Measurements from ENCODE around the gene TAF6. TPM values are rescaled to one million over a fixed set of nuclear protein-coding genes. Genes with fewer than 3 reads are reported as not detected.

The TAF6 gene
- total and polyA plus RNA-seq, 9 of the 15 experiments (the other 6 are each of a cell fraction or from before 2014, with no cell fraction given): 0.78 to 78.7 (median 21.3) TPM

DNA sequence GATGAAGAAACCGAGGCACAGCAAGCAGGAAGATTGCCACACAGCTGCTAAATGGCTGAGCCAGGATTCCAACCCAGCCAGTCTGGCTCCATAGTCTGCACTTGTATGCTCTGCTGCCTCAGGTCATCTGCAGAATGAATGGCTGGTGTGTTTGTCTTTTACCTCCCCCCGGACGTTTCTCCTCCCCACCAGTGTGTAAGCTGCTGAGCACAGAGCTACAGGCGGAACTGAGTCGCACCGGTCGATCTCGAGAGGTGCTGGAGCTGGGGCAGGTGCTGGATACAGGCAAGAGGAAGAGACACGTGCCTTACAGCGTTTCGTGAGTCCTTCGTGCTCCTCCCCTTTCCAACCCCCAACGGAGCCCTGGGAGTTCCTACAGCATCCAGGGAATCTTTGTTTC is 2.9 kb upstream of the TAF6 start:
- CTCF ChIA-PET (ENCODE audit: low intra/inter-chr PET ratio): no interaction called here
- Histone ChIP-seq H3K79me2 (ENCODE audit: control insufficient read depth, insufficient read depth, low read length) (peaks cover 36% of the 10 kb centered on the region), H3K4me3 (no peak overlapping the region), H3K9me3 (replicated peaks; ENCODE audit: control insufficient read depth, insufficient read depth, low read depth, low read length) (no peaks in the 10 kb centered on the region), H2AFZ (ENCODE audit: low read depth, low read length) (peak overlapping the region; percentile 71), H3K27ac (ENCODE audit: extremely low read depth, low read depth, low read length) (peak overlapping the region; percentile 65), H3K9me1 (ENCODE audit: control insufficient read depth, insufficient read depth, low read length) (no peaks in the 10 kb centered on the region), H3K4me2 (ENCODE audit: insufficient read depth, low read length) (peak overlapping the region; percentile 36), H3K27me3 (ENCODE audit: control insufficient read depth in 2 of 2, insufficient read depth in 2 of 2, low read length in 2 of 2) (no peaks in the 10 kb centered on the region), H3K4me1 (replicated peaks in 1 of 2; ENCODE audit: control insufficient read depth in 2 of 2, insufficient read depth in 2 of 2, low read length in 2 of 2) (peaks cover 35 to 64% of the 10 kb centered on the region in 2 experiments), H3K9ac (ENCODE audit: insufficient read depth in 1 of 2, low read depth in 2 of 2, low read length in 2 of 2) (peak overlapping the region in 1 of 2 experiments; percentile 85; a peak in 3 of 4 replicates), H4K20me1 (replicated peaks; ENCODE audit: control insufficient read depth, insufficient read depth, low read length) (0 out of 2 replicates have a peak, but pooled peaks cover 4% of the 10 kb centered on the region), H3K36me3 (ENCODE audit: control insufficient read depth, insufficient read depth, low read length) (no peaks in the 10 kb centered on the region; the same call in 2 of the 3 replicates)
- WGBS (ENCODE audit: insufficient coverage, low coverage, missing lambda C conversion rate): 39% methylated on average over 12 of the region's 13 CpGs
- no peak for ATAC-seq
- DNase-seq (ENCODE audit: extremely low read depth in 1 of 4, low spot score in 3 of 4): peak in 2 of 4 experiments; percentile 13 to 49
- no TSS peak for BruUV-seq (replicated peaks)
- intact Hi-C loops (cut with micrococcal nuclease): no loop called here
- no peak for FAIRE-seq
- POLR2A ChIA-PET: interaction anchor here (0.6 to 5.7 kb wide), 4 partner anchors 21 to 617 kb away, joined by 3 to 45 read pairs (median 4); partner anchors contain the start of genes AP4M1, MCM7 and ZNF3
- in situ Hi-C loops (cut with MboI): no loop called here
- TF ChIP-seq OTX1 (CRISPR knock-in tag; IDR thresholded peaks at IDR 0.05): no peak
- TF ChIP-seq, protein P1, sequence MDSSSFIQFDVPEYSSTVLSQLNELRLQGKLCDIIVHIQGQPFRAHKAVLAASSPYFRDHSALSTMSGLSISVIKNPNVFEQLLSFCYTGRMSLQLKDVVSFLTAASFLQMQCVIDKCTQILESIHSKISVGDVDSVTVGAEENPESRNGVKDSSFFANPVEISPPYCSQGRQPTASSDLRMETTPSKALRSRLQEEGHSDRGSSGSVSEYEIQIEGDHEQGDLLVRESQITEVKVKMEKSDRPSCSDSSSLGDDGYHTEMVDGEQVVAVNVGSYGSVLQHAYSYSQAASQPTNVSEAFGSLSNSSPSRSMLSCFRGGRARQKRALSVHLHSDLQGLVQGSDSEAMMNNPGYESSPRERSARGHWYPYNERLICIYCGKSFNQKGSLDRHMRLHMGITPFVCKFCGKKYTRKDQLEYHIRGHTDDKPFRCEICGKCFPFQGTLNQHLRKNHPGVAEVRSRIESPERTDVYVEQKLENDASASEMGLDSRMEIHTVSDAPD (CRISPR knock-in tag; IDR thresholded peaks at IDR 0.05): no peak
- no peak for TF ChIP-seq ZBTB1 (CRISPR knock-in tag; IDR thresholded peaks at IDR 0.05; ENCODE audit: borderline replicate concordance, low read depth)
- TF ChIP-seq, protein P2, sequence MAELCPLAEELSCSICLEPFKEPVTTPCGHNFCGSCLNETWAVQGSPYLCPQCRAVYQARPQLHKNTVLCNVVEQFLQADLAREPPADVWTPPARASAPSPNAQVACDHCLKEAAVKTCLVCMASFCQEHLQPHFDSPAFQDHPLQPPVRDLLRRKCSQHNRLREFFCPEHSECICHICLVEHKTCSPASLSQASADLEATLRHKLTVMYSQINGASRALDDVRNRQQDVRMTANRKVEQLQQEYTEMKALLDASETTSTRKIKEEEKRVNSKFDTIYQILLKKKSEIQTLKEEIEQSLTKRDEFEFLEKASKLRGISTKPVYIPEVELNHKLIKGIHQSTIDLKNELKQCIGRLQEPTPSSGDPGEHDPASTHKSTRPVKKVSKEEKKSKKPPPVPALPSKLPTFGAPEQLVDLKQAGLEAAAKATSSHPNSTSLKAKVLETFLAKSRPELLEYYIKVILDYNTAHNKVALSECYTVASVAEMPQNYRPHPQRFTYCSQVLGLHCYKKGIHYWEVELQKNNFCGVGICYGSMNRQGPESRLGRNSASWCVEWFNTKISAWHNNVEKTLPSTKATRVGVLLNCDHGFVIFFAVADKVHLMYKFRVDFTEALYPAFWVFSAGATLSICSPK (IDR thresholded peaks at IDR 0.05; ENCODE audit: borderline replicate concordance): no peak
- TF ChIP-seq EP400 (IDR thresholded peaks at IDR 0.05): no peak
- no peak for TF ChIP-seq ZNF224 (CRISPR knock-in tag; IDR thresholded peaks at IDR 0.05)
- 0 out of 2 replicates have a peak, but pooled peaks have one; percentile 72 for TF ChIP-seq ZNF830 (CRISPR knock-in tag; IDR thresholded peaks at IDR 0.05)
- no peak for TF ChIP-seq PYGO2 (tag; IDR thresholded peaks at IDR 0.05)
- TF ChIP-seq ZNF695 (CRISPR knock-in tag; IDR thresholded peaks at IDR 0.05): no peak
- TF ChIP-seq SAFB2 (IDR thresholded peaks at IDR 0.05; ENCODE audit: borderline replicate concordance, low read depth, low read length, severe bottlenecking): no peak
- no peak for TF ChIP-seq ZZZ3 (IDR thresholded peaks at IDR 0.05)
- no peak for TF ChIP-seq TFAM (CRISPR knock-in tag; conservative IDR thresholded peaks at IDR 0.05)
- no peak for TF ChIP-seq ZNF316 (IDR thresholded peaks at IDR 0.05)
- TF ChIP-seq, protein P3, sequence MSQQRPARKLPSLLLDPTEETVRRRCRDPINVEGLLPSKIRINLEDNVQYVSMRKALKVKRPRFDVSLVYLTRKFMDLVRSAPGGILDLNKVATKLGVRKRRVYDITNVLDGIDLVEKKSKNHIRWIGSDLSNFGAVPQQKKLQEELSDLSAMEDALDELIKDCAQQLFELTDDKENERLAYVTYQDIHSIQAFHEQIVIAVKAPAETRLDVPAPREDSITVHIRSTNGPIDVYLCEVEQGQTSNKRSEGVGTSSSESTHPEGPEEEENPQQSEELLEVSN (IDR thresholded peaks at IDR 0.05; ENCODE audit: borderline replicate concordance in 1 of 2, extremely low read depth in 1 of 2, insufficient read depth in 1 of 2, insufficient read length in 1 of 2, low read depth in 1 of 2, low read length in 1 of 2, poor library complexity in 1 of 2, severe bottlenecking in 1 of 2): peak in 1 of 2 experiments; percentile 47
- no peak for TF ChIP-seq SMARCA4 (IDR thresholded peaks at IDR 0.05)
- no peak for TF ChIP-seq STAT5B (CRISPR knock-in tag; IDR thresholded peaks at IDR 0.05)
- no peak for TF ChIP-seq RFX1 (IDR thresholded peaks at IDR 0.05)
- peak; percentile 81 for TF ChIP-seq BHLHE40 (IDR thresholded peaks at IDR 0.05; ENCODE audit: low read length)
- TF ChIP-seq, protein P4, sequence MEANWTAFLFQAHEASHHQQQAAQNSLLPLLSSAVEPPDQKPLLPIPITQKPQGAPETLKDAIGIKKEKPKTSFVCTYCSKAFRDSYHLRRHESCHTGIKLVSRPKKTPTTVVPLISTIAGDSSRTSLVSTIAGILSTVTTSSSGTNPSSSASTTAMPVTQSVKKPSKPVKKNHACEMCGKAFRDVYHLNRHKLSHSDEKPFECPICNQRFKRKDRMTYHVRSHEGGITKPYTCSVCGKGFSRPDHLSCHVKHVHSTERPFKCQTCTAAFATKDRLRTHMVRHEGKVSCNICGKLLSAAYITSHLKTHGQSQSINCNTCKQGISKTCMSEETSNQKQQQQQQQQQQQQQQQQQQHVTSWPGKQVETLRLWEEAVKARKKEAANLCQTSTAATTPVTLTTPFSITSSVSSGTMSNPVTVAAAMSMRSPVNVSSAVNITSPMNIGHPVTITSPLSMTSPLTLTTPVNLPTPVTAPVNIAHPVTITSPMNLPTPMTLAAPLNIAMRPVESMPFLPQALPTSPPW (CRISPR knock-in tag; IDR thresholded peaks at IDR 0.05): no peak

All from K562 (cell line).